Stomach (tissue), 9 donors: ENCODE measurements around the gene SERAC1. TPM values are rescaled to one million over a fixed set of nuclear protein-coding genes. Genes with fewer than 3 reads are reported as not detected.
"Not testable (repeated sequence)": the region's sequence is repeated elsewhere in the genome, so short reads cannot be mapped to it uniquely, and the experiment has no call there.

Source experiments
- DNase-seq, 2 donors: peaks; one replicate each; pipeline versions ENCODE4 v3.0.0 to v3.0.0-alpha.2; 2013 to 2019
- H3K27ac ChIP-seq, 5 donors: fragments of 200-600 bp in 4 of 5; sonication (generic) in 4 of 5; one replicate each; pipeline ENCODE4 v1.5.1; 2013 to 2019; ENCODE audit warnings: mild to moderate bottlenecking in 1 of 5, moderate library complexity in 1 of 5
- H3K27me3 ChIP-seq, 3 donors: fragments of 200-600 bp; sonication (generic); one replicate each; pipeline ENCODE4 v1.5.1; 2017 to 2019; ENCODE audit warnings: mixed run types in 1 of 3
- H3K36me3 ChIP-seq, 4 donors: fragments of 200-600 bp; sonication (generic); 1 replicate in 3 of 4; 2 replicates in 1 of 4; pipeline ENCODE4 v1.5.1; 2016 to 2019
- H3K4me1 ChIP-seq, 4 donors: fragments of 200-600 bp; sonication (generic); one replicate each; pipeline ENCODE4 v1.5.1; 2016 to 2019
- H3K4me3 ChIP-seq, 4 donors: fragments of 200-600 bp; sonication (generic) in 3 of 4; one replicate each; pipeline ENCODE4 v1.5.1; 2016 to 2019; ENCODE audit warnings: mild to moderate bottlenecking in 1 of 4
- H3K9me3 ChIP-seq, 4 donors: fragments of 200-600 bp; sonication (generic); one replicate each; pipeline ENCODE4 v1.5.1; 2016 to 2019
- EP300 ChIP-seq: sonication (generic); formaldehyde crosslinking; IDR thresholded peaks from one replicate; pipeline ENCODE4 v1.6.1; 2017; ENCODE audit warnings: antibody characterized with exemption
- POLR2A ChIP-seq, 4 donors: fragments of 450-650 bp; IDR thresholded peaks; one replicate each; pipeline ENCODE4 v1.6.1; 2016; ENCODE audit warnings: antibody characterized with exemption in 4 of 4, control low read depth in 2 of 4, mild to moderate bottlenecking in 1 of 4, moderate library complexity in 1 of 4
- POLR2AphosphoS5 ChIP-seq, 3 donors: sonication (generic); formaldehyde crosslinking; IDR thresholded peaks; one replicate each; pipeline ENCODE4 v1.6.1; 2016; ENCODE audit warnings: antibody characterized with exemption in 3 of 3
- WGBS, 5 donors: extraction: QIAGEN DNeasy Blood & Tissue Kit in 3 of 5; methylation state at CpG; one replicate each; pipeline versions ENCODE4 v1.1.5 to v1.1.7; 2013 to 2018; 5-methylcytosine and 5-hydroxymethylcytosine counted together
- intact Hi-C: fragments of 100-400 bp; cut with DNase I; formaldehyde crosslinking; loops from one replicate; pipeline ENCODE4 v1.15.1; 2023; ENCODE audit warnings: low total_unique reads
- polyA plus RNA-seq, 3 donors: library from polyadenylated mRNA; stranded (reverse); fragments of 200-250 nt; gene quantifications; one replicate each; pipeline ENCODE4 v1.2.3, GENCODE V29; 2013
- total RNA-seq, 5 donors: library from RNA; depleted of rRNA; stranded (reverse); fragments of >200 nt; gene quantifications; one replicate each; pipeline versions ENCODE4 v1.1.0 to v1.2.3, GENCODE V29; 2014 to 2016
- TF ChIP-seq, protein P1 (sequence below), 7 experiments: fragments of 450-650 bp in 4 of 7; fragments of 200-600 bp in 3 of 7; sonication (generic) in 3 of 7; IDR thresholded peaks; one replicate each; pipeline ENCODE4 v1.5.1; 2016 to 2019; ENCODE audit warnings: antibody characterized with exemption in 7 of 7, control low read depth in 2 of 7, mild to moderate bottlenecking in 1 of 7
- donor health status: healthy with polysubstance abuse.
- donor health status: Bipolar disorder and iron deficiency.
- donor health status: healthy.

SERAC1 gene
- total and polyA plus RNA-seq, 8 donors = 0.58 to 27.2 (median 4.3) TPM

DNA sequence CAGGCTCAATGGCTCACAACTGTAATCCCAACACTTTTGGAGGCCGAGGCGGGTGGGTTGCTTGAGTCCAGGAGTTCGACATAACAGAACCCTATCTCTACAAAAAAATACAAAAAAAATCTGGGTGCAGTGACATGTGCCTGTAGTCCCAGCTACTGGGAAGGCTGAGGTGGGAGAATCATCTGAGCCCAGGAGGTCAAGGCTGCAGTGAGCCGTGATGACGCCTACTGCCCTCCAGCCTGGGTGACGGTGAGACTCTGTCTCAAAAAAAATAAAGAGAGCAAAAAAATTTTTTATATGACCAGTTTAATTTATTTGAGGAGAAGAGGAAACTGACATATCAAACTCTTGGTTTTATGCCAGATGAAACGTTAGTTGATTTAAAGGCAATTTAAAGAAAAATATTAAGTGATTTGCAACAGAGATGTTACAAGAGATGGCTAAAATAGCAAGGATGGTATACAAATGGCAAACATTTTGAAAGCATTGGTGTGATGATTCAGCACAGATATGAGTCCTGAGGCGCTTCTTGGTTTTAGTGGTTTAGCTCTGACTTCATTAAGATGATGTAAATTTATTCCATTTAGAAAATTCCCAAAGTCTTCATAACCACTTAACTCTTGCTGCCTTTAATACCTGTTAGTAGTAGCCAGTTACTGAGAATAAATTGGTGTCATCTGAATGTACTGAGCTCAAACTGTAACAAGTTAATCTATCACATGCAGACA lies 17.8 kb upstream of the SERAC1 start:
- Histone ChIP-seq H3K4me3 (no peak overlapping the region), H3K27me3 (no peaks in the 10 kb centered on the region), H3K4me1 (peaks cover 0 to 10% (median 4%) of the 10 kb centered on the region in 4 donors), H3K9me3 (no peaks in the 10 kb centered on the region), H3K36me3 (peaks cover 0 to 27% (median 20%) of the 10 kb centered on the region in 4 donors), H3K27ac (no peak overlapping the region)
- no peak for DNase-seq
- TF ChIP-seq EP300 (no peak), POLR2A (IDR thresholded peaks at IDR 0.05) (no peak), POLR2AphosphoS5 (IDR thresholded peaks at IDR 0.05) (no peak)
- TF ChIP-seq, protein P1, sequence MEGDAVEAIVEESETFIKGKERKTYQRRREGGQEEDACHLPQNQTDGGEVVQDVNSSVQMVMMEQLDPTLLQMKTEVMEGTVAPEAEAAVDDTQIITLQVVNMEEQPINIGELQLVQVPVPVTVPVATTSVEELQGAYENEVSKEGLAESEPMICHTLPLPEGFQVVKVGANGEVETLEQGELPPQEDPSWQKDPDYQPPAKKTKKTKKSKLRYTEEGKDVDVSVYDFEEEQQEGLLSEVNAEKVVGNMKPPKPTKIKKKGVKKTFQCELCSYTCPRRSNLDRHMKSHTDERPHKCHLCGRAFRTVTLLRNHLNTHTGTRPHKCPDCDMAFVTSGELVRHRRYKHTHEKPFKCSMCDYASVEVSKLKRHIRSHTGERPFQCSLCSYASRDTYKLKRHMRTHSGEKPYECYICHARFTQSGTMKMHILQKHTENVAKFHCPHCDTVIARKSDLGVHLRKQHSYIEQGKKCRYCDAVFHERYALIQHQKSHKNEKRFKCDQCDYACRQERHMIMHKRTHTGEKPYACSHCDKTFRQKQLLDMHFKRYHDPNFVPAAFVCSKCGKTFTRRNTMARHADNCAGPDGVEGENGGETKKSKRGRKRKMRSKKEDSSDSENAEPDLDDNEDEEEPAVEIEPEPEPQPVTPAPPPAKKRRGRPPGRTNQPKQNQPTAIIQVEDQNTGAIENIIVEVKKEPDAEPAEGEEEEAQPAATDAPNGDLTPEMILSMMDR (IDR thresholded peaks at IDR 0.05) = no peak
- 86 to 91% (median 90%) methylated on average over 8 of the region's 8 CpGs for WGBS, 5 donors
- intact Hi-C loops = no loop called here

DNA sequence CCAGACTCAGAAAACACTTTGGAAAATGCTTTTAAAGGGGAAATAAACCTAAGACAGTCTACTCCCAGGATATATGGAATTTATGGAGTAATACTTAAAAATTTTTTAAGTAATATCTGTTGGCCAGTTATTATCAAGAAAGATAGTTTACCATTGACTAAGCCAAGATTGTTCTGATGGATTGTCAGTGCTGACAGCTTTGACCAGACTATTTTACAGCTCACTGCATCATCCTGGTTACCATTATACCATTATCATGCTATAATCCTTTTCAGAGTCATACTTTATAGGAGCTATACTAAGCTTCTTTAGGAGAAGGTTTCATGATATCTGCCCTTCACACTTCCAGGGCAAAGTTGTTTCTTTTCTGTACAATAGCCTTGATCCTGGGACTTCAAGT lies 16.5 kb upstream of the SERAC1 start:
- no peak for DNase-seq
- Histone ChIP-seq H3K36me3 (peaks cover 0 to 27% (median 20%) of the 10 kb centered on the region in 4 donors), H3K4me3 (no peak overlapping the region), H3K9me3 (no peaks in the 10 kb centered on the region), H3K27ac (no peak overlapping the region), H3K27me3 (no peaks in the 10 kb centered on the region), H3K4me1 (peaks cover 0 to 10% (median 4%) of the 10 kb centered on the region in 4 donors)
- TF ChIP-seq EP300 (no peak), POLR2AphosphoS5 (IDR thresholded peaks at IDR 0.05) (no peak), POLR2A (IDR thresholded peaks at IDR 0.05) (no peak)
- TF ChIP-seq, protein P1 (IDR thresholded peaks at IDR 0.05) = no peak
- intact Hi-C loops = no loop called here

DNA sequence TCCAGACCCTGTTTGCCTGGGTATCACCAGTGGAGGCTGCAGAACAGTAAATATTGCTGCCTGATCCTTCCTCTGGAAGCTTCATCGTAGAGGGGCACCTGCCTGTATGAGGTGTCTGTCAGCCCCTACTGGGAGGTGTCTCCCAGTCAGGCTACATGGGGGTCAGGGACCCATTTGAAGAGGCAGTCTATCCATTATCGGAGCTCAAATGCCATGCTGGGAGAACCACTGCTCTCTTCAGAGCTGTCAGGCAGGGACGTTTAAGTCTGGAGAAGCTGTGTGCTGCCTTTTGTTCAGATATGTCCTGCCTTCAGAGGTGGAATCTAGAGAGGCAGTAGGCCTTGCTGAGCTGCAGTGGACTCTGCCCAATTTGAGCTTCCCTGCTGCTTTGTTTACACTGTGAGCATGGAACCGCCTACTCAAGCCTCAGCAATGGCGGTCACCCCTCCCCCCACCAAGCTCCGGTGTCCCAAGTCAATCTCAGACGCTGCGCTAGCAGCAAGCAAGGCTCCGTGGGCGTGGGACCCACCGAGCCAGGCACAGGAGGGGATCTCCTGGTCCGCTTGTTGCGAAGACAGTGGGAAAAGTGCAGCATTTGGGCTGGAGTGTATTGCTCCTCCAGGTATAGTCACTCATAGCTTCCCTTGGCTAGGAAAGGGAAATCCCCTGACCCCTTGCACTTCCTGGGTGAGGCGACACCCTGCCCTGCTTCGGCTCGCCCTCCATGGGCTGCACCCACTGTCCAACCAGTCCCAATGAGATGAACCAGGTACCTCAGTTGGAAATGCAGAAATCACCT lies 15.3 kb upstream of the SERAC1 start:
- H3K4me3 ChIP-seq, H3K27me3 ChIP-seq, H3K9me3 ChIP-seq, H3K27ac ChIP-seq, intact Hi-C loops, H3K4me1 ChIP-seq: not testable (repeated sequence)
- peaks cover 0 to 27% (median 20%) of the 10 kb centered on the region in 4 donors for H3K36me3 ChIP-seq
- peak in 1 of 2 donors; percentile 20 for DNase-seq
- 69 to 86% (median 73%) methylated on average over 16 of the region's 16 CpGs for WGBS, 5 donors

- H3K36me3 ChIP-seq, H3K9me3 ChIP-seq, intact Hi-C loops, DNase-seq, H3K4me3 ChIP-seq, H3K27ac ChIP-seq, H3K27me3 ChIP-seq: not testable (repeated sequence)
- WGBS, 5 donors = 91 to 99% (median 96%) methylated on average over 3 of the region's 3 CpGs
- peaks cover 0 to 21% (median 8%) of the 10 kb centered on the region in 4 donors for H3K4me1 ChIP-seq
Measured at GRCh38 chr6:158177712-158178111, 9.7 kb upstream of the SERAC1 start.

- no peaks in the 10 kb centered on the region for H3K9me3 ChIP-seq
- H3K4me1 ChIP-seq = peaks cover 0 to 40% (median 14%) of the 10 kb centered on the region in 4 donors
- H3K27ac ChIP-seq = no peak overlapping the region
- no peak for DNase-seq
- no peak overlapping the region for H3K4me3 ChIP-seq
- TF ChIP-seq, protein P1 (IDR thresholded peaks at IDR 0.05) = no peak
- TF ChIP-seq EP300 = no peak
- TF ChIP-seq POLR2AphosphoS5 (IDR thresholded peaks at IDR 0.05) = no peak
- no peak for TF ChIP-seq POLR2A (IDR thresholded peaks at IDR 0.05)
- H3K36me3 ChIP-seq = peaks cover 0 to 7% (median 5%) of the 10 kb centered on the region in 4 donors
- H3K27me3 ChIP-seq = no peaks in the 10 kb centered on the region
- intact Hi-C loops = no loop called here
- 90 to 97% (median 92%) methylated on average over 3 of the region's 3 CpGs for WGBS, 5 donors
Measured at GRCh38 chr6:158175111-158175510, 7.0 kb upstream of the SERAC1 start.
